HG03571 (cell line): Measurements from ENCODE around the gene SLCO1C1.
"Not testable (repeated sequence)": the region's sequence is repeated elsewhere in the genome, so short reads cannot be mapped to it uniquely, and the experiment has no call there.

Experiments used
- ATAC-seq: cut with Tn5 transposase; IDR thresholded peaks from one replicate; pipeline ENCODE4 v1.9.1; 2021; ENCODE audit not compliant: unreplicated experiment

The SLCO1C1 gene

DNA sequence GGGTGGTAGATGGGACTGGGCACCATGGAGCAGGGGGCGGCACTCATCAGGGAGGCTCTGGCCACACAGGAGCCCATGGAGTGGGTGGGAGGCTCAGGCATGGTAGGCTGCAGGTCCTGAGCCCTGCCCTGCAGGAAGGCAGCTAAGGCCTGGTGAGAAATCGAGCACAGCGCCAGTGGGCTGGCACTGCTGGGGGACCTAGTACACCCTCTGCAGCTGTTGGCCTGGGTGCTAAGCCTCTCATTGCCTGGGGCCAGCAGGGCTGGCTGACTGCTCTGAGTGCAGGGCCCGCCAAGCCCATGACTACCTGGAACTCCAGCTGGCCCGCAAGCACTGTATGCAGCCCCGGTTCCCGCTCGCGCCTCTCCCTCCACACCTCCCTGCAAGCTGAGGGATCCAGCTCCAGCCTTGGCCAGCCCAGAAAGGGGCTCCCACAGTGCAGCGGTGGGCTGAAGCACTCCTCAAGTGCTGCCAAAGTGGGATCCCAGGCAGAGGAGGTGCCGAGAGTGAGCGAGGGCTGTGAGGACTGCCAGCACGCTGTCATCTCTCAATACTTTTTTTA is 88.7 kb downstream of the SLCO1C1 start:
- not testable (repeated sequence) for ATAC-seq

DNA sequence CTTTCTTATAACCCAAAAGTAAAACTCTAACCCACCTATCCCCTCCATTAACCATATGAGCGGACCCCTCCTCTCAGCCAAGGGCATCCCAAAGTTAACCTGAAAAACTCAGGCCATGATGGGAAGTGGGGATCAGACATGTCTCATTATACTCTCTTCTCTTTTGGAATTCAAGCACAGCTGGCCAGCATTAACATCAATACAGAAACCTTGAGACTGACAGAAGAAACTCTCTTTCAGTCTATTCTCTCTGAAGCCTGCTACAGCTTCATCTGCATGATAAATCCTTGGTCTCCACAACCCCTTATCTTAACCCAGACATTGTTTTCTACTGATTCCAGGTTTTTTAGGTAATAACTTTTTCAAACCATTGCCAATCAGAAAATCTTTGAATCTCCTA is 97.8 kb downstream of the SLCO1C1 start:
- ATAC-seq, result no peak

GRCh38 chr12:20798554-20798953 is 103.4 kb downstream of the SLCO1C1 start:
- no peak for ATAC-seq

DNA sequence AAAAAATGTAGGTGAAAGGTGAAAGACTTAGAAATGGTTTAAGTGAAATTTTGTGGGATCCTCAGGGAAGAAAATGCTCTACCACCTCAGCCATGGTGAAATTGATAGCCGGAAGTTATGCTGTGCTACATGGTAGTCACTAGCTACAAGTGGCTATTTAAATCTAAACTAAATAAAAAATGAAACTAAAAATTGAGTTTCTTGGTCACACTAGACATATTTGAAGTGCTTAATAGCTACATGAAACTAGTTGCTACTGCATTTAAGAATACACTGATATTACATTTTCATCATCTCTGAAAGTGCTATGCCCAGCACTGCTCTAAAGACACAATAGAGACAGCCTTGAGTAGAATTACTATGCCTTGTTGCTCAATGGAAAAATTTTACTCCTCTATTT is 105.0 kb downstream of the SLCO1C1 start:
- ATAC-seq, result no peak

DNA sequence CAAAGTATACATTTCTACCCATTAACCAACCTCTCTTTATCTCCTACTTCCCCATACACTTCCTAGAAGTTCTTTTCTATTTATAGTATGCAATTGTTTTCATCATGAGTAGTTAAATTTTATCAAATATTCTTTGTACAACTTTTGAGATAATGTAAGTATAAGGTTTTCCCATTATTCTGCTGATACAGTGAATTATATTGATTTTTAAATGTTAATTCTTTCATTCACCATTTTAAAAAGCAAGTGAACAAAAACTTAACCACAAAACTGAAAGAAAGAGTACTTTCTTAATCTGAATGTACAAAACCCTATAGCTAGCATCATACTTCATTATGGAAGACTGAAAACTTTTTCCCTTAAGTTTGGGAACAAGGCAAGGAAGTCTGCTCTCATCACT is 105.9 kb downstream of the SLCO1C1 start:
- no peak for ATAC-seq
